IMR-90 (cell line): ENCODE results near the gene TMPRSS9. TPM values are rescaled to one million over a fixed set of nuclear protein-coding genes. Genes with fewer than 3 reads are reported as not detected.

Experiments used
- ATAC-seq: fragments of 200-7000 bp; cut with Tn5 transposase; 2 replicates; pipeline ENCODE4 v1.9.1; 2020; ENCODE audit warnings: low read depth, mild to moderate bottlenecking, moderate library complexity
- BruUV-seq: library from RNA; stranded (reverse); fragments of 400-500 nt; replicated peaks from 2 replicates; lab custom pipeline; 2021; lab: Mats Ljungman, UMichigan
- CTCF ChIA-PET: fragments of 300-600 bp; formaldehyde crosslinking; extraction: SDS; loops from one replicate; lab custom pipeline; 2021; ENCODE audit warnings: antibody characterized with exemption; lab: Yijun Ruan, JAX
- POLR2A ChIA-PET: fragments of 300-600 bp; sonication (Branson Sonifier 250); formaldehyde crosslinking; loops from one replicate; lab custom pipeline; 2022; ENCODE audit warnings: antibody characterized with exemption; ENCODE audit not compliant: unreplicated experiment; lab: Charles Lee
- DNase-seq: peaks from one replicate; pipeline ENCODE4 v3.0.0; 2013
- H2AFZ ChIP-seq: replicated peaks from 2 replicates; pipeline ENCODE3; 2013; ENCODE audit warnings: low read length, mild to moderate bottlenecking; ENCODE audit not compliant: poor library complexity
- H2AK5ac ChIP-seq: 2 replicates; pipeline ENCODE4 v1.6.1; 2013; ENCODE audit warnings: low read depth, low read length, inconsistent platforms
- H2AK9ac ChIP-seq: replicated peaks from 2 replicates; pipeline ENCODE3; 2013; ENCODE audit warnings: mild to moderate bottlenecking, low read depth, low read length, moderate library complexity; ENCODE audit not compliant: poor library complexity
- H2BK120ac ChIP-seq: 2 replicates; pipeline ENCODE4 v1.6.1; 2013; ENCODE audit warnings: low read depth, low read length, inconsistent platforms
- H2BK15ac ChIP-seq: 3 replicates; pipeline ENCODE4 v1.6.1; 2013; ENCODE audit warnings: low read depth, low read length, inconsistent platforms
- H2BK20ac ChIP-seq: 2 replicates; pipeline ENCODE4 v1.6.1; 2013; ENCODE audit warnings: low read depth, mild to moderate bottlenecking, inconsistent platforms, low read length, moderate library complexity
- H2BK5ac ChIP-seq: 2 replicates; pipeline ENCODE4 v1.6.1; 2013; ENCODE audit warnings: mild to moderate bottlenecking, low read depth, low read length, inconsistent platforms; ENCODE audit not compliant: poor library complexity, severe bottlenecking
- H3K14ac ChIP-seq: replicated peaks from 2 replicates; pipeline ENCODE4 v1.6.1; 2013; ENCODE audit warnings: low read depth, low read length, inconsistent platforms
- H3K18ac ChIP-seq: 2 replicates; pipeline ENCODE4 v1.6.1; 2013; ENCODE audit warnings: low read depth, low read length, control low read depth
- H3K23ac ChIP-seq: 2 replicates; pipeline ENCODE4 v1.6.1; 2013; ENCODE audit warnings: low read depth, low read length, inconsistent platforms
- H3K27ac ChIP-seq: 2 replicates; pipeline ENCODE4 v1.5.1; 2013; ENCODE audit warnings: mild to moderate bottlenecking, control low read depth, low read length; ENCODE audit not compliant: insufficient read depth
- H3K27me3 ChIP-seq: 2 replicates; pipeline ENCODE4 v1.6.1; 2013; ENCODE audit warnings: low read length; ENCODE audit not compliant: control insufficient read depth, insufficient read depth
- H3K36me3 ChIP-seq: 2 replicates; pipeline ENCODE4 v1.6.1; 2013; ENCODE audit warnings: low read length, mixed read lengths; ENCODE audit not compliant: control insufficient read depth, insufficient read depth
- H3K4ac ChIP-seq: 2 replicates; pipeline ENCODE4 v1.6.1; 2013; ENCODE audit warnings: low read depth, low read length, inconsistent platforms
- H3K4me1 ChIP-seq: 2 replicates; pipeline ENCODE4 v1.6.1; 2013; ENCODE audit warnings: low read length, mixed read lengths; ENCODE audit not compliant: control insufficient read depth, insufficient read depth
- H3K4me2 ChIP-seq: 2 replicates; pipeline ENCODE4 v1.6.1; 2013; ENCODE audit warnings: low read depth, mild to moderate bottlenecking, control low read depth, low read length, moderate library complexity
- H3K4me3 ChIP-seq: 2 replicates; pipeline ENCODE4 v1.5.1; 2013; ENCODE audit warnings: low read depth, mild to moderate bottlenecking, control low read depth, low read length, moderate library complexity; ENCODE audit not compliant: insufficient read depth
- H3K56ac ChIP-seq: 2 replicates; pipeline ENCODE4 v1.6.1; 2013; ENCODE audit warnings: low read length, inconsistent platforms; ENCODE audit not compliant: insufficient read depth; ENCODE audit errors: extremely low read depth
- H3K79me1 ChIP-seq, 2 experiments: 2 replicates each; pipeline ENCODE4 v1.6.1; 2013; ENCODE audit warnings: low read length in 2 of 2, inconsistent platforms in 1 of 2, low read depth in 1 of 2
- H3K9ac ChIP-seq: 2 replicates; pipeline ENCODE4 v1.6.1; 2013; ENCODE audit warnings: low read depth, low read length, control low read depth
- H3K9me1 ChIP-seq: 2 replicates; pipeline ENCODE4 v1.6.1; 2013; ENCODE audit warnings: low read length, inconsistent platforms; ENCODE audit not compliant: insufficient read depth
- H3K9me3 ChIP-seq: 2 replicates; pipeline ENCODE4 v1.6.1; 2013; ENCODE audit warnings: low read length; ENCODE audit not compliant: control insufficient read depth, insufficient read depth
- H4K20me1 ChIP-seq: 2 replicates; pipeline ENCODE4 v1.6.1; 2013; ENCODE audit warnings: low read length, inconsistent platforms; ENCODE audit not compliant: insufficient read depth
- H4K5ac ChIP-seq: 2 replicates; pipeline ENCODE4 v1.6.1; 2013; ENCODE audit warnings: mild to moderate bottlenecking, low read depth, low read length, control low read depth
- H4K8ac ChIP-seq, 2 experiments: 2 replicates each; pipeline ENCODE4 v1.6.1; 2013; ENCODE audit warnings: low read depth in 2 of 2, low read length in 2 of 2, control low read depth in 1 of 2, inconsistent platforms in 1 of 2
- H4K91ac ChIP-seq: 2 replicates; pipeline ENCODE4 v1.6.1; 2013; ENCODE audit warnings: low read depth, low read length, inconsistent platforms; ENCODE audit not compliant: insufficient read depth
- ELK1 ChIP-seq: fragments of 150-350 bp; IDR thresholded peaks from 2 replicates; pipeline ENCODE4 v1.6.1; 2016; ENCODE audit warnings: low read depth, mild to moderate bottlenecking, low read length, moderate library complexity, borderline replicate concordance
- WGBS, 2 experiments: methylation state at CpG; one replicate each; pipeline versions ENCODE4 v1.1.5 to v1.1.7; 2013; ENCODE audit warnings: missing lambda C conversion rate in 2 of 2; ENCODE audit not compliant: insufficient read length in 1 of 2; ENCODE audit errors: extremely low coverage in 2 of 2; 5-methylcytosine and 5-hydroxymethylcytosine counted together
- dilution Hi-C: fragments of 300-500 bp; cut with HindIII; formaldehyde crosslinking; loops from one replicate; pipeline ENCODE4 v1.14.3; 2018; ENCODE audit warnings: low sequenced_read_pairs; ENCODE audit not compliant: unreplicated experiment
- in situ Hi-C: fragments of 300-500 bp; cut with MboI; formaldehyde crosslinking; loops from 3 replicates; pipeline ENCODE4 v1.14.3; 2019; ENCODE audit warnings: low sequenced_read_pairs, inconsistent platforms, mixed read lengths
- intact Hi-C: fragments of 100-400 bp; cut with micrococcal nuclease; formaldehyde crosslinking; loops from 2 replicates; pipeline ENCODE4 v1.10.0; 2022
- polyA plus RNA-seq, 3 experiments: library from polyadenylated mRNA; depleted of rRNA; stranded (reverse); fragments of >200 nt; gene quantifications; 2 replicates each; pipeline ENCODE4 v1.2.3, GENCODE V29; 2012; ENCODE audit warnings: low replicate concordance in 1 of 3
- total RNA-seq: library from RNA; depleted of rRNA; stranded (reverse); fragments of >200 nt; gene quantifications from 2 replicates; pipeline ENCODE4 v1.2.3, GENCODE V29; 2012

TMPRSS9 gene
- total and polyA plus RNA-seq, 2 of the 4 experiments (the other 2 are of a cell fraction) = not detected

- H4K91ac ChIP-seq = no peak overlapping the region
- intact Hi-C loops (no loop called here), in situ Hi-C loops (no loop called here), dilution Hi-C loops (no loop called here)
- H3K9me3 ChIP-seq = no peaks in the 10 kb centered on the region
- WGBS, 2 experiments = 65% methylated on average over 7 of the region's 24 CpGs; no CpG with 5 or more reads in 1 of the 2 experiments
- no peak overlapping the region for H2BK15ac ChIP-seq
- ATAC-seq (no peak), DNase-seq (no peak)
- BruUV-seq = no TSS peak
- H3K4me3 ChIP-seq = no peak overlapping the region
- no peak for TF ChIP-seq ELK1
- no peak overlapping the region for H3K56ac ChIP-seq
- no peak overlapping the region for H3K4me2 ChIP-seq
- no peak overlapping the region for H2BK120ac ChIP-seq
- H2AK9ac ChIP-seq = no peak overlapping the region
- H3K23ac ChIP-seq = no peak overlapping the region
- H3K14ac ChIP-seq = no peak overlapping the region
- no peak overlapping the region for H3K18ac ChIP-seq
- no peaks in the 10 kb centered on the region for H4K20me1 ChIP-seq
- no peak overlapping the region for H4K5ac ChIP-seq
- no peak overlapping the region for H2AK5ac ChIP-seq
- H3K27ac ChIP-seq = no peak overlapping the region
- H2BK5ac ChIP-seq = peak overlapping the region; percentile 7
- CTCF ChIA-PET = no interaction called here
- H3K27me3 ChIP-seq = peaks cover 33% of the 10 kb centered on the region
- H3K79me1 ChIP-seq = no peaks in the 10 kb centered on the region
- no peak overlapping the region for H3K9ac ChIP-seq
- 0 out of 2 replicates have a peak, but pooled peaks cover 2% of the 10 kb centered on the region for H3K9me1 ChIP-seq
- no peaks in the 10 kb centered on the region for H3K4me1 ChIP-seq
- POLR2A ChIA-PET = no interaction called here
- no peaks in the 10 kb centered on the region for H3K36me3 ChIP-seq
- H4K8ac ChIP-seq = no peak overlapping the region
- no peak overlapping the region for H2AFZ ChIP-seq
- no peak overlapping the region for H3K4ac ChIP-seq
- no peak overlapping the region for H2BK20ac ChIP-seq
Observed at GRCh38 chr19:2361246-2362045, 1.4 kb downstream of the TMPRSS9 start.
